K562 (cell line): Measurements from ENCODE around the gene TRPC4AP. TPM values are rescaled to one million over a fixed set of nuclear protein-coding genes. Genes with fewer than 3 reads are reported as not detected.

Experiments used
- ATAC-seq: fragments of 200-7000 bp; cut with Tn5 transposase; 3 replicates; pipeline ENCODE4 v1.9.1; 2020; ENCODE audit warnings: moderate library complexity
- BruUV-seq: library from RNA; stranded (reverse); fragments of 400-500 nt; replicated peaks from 2 replicates; lab custom pipeline; 2021; lab: Mats Ljungman, UMichigan
- CTCF ChIA-PET: fragments of 300-600 bp; formaldehyde crosslinking; extraction: SDS; loops from one replicate; lab custom pipeline; 2021; ENCODE audit warnings: low intra/inter-chr PET ratio; lab: Yijun Ruan, JAX
- POLR2A ChIA-PET: fragments of 300-600, 350-650 bp; sonication (Branson Sonifier 250); formaldehyde crosslinking; extraction: SDS; loops from one replicate; lab custom pipeline; 2021; ENCODE audit warnings: antibody characterized with exemption, inconsistent platforms; lab: Yijun Ruan, JAX
- DNase-seq, 4 experiments: peaks; one replicate each; pipeline versions ENCODE4 v3.0.0 to v3.0.0-alpha.2; 2011 to 2018; ENCODE audit warnings: low spot score in 3 of 4, mixed read lengths in 3 of 4; ENCODE audit errors: extremely low read depth in 1 of 4
- FAIRE-seq: peaks from 2 replicates; lab custom pipeline; 2011; peaks lifted over from hg19 to GRCh38; lab: Jason Lieb, UNC
- H2AFZ ChIP-seq: 2 replicates; pipeline ENCODE4 v1.6.0; 2011; ENCODE audit warnings: low read depth, low read length, control low read depth, inconsistent platforms
- H3K27ac ChIP-seq: fragments of 200-600 bp; 3 replicates; pipeline ENCODE4 v1.8.0; 2011; ENCODE audit warnings: low read depth, mild to moderate bottlenecking, control low read depth, inconsistent platforms, low read length, moderate library complexity, mixed read lengths; ENCODE audit errors: extremely low read depth
- H3K27me3 ChIP-seq, 2 experiments: fragments of 300-600 bp in 1 of 2; 2 replicates in 1 of 2; 3 replicates in 1 of 2; pipeline versions ENCODE4 v1.6.0 to v1.8.0; 2011; ENCODE audit warnings: inconsistent platforms in 2 of 2, low read length in 2 of 2, mild to moderate bottlenecking in 1 of 2, mixed read lengths in 1 of 2, moderate library complexity in 1 of 2; ENCODE audit not compliant: control insufficient read depth in 2 of 2, insufficient read depth in 2 of 2
- H3K36me3 ChIP-seq: fragments of 300-600 bp; 3 replicates; pipeline ENCODE4 v1.8.0; 2011; ENCODE audit warnings: mild to moderate bottlenecking, low read length, inconsistent platforms; ENCODE audit not compliant: control insufficient read depth, insufficient read depth
- H3K4me1 ChIP-seq, 2 experiments: fragments of 200-600 bp in 1 of 2; replicated peaks in 1 of 2; 2 replicates in 1 of 2; 3 replicates in 1 of 2; pipeline versions ENCODE4 v1.5.1 to v1.8.0; 2011; ENCODE audit warnings: inconsistent platforms in 2 of 2, low read length in 2 of 2, mild to moderate bottlenecking in 1 of 2, mixed read lengths in 1 of 2, moderate library complexity in 1 of 2; ENCODE audit not compliant: control insufficient read depth in 2 of 2, insufficient read depth in 2 of 2
- H3K4me2 ChIP-seq: 2 replicates; pipeline ENCODE4 v1.6.1; 2011; ENCODE audit warnings: low read length, control low read depth, inconsistent platforms, mixed read lengths; ENCODE audit not compliant: insufficient read depth
- H3K4me3 ChIP-seq: fragments of 200-600 bp; sonication (generic), shearing (Covaris generic); 2 replicates; pipeline ENCODE4 v1.5.1; 2016; ENCODE audit warnings: control low read depth, inconsistent platforms
- H3K79me2 ChIP-seq: fragments of 200-600 bp; 3 replicates; pipeline ENCODE4 v1.8.0; 2011; ENCODE audit warnings: low read length, inconsistent platforms; ENCODE audit not compliant: control insufficient read depth, insufficient read depth
- H3K9ac ChIP-seq, 2 experiments: 2 replicates each; pipeline versions ENCODE4 v1.6.0 to v1.6.1; 2011; ENCODE audit warnings: low read depth in 2 of 2, low read length in 2 of 2, control low read depth in 1 of 2, inconsistent platforms in 1 of 2, mild to moderate bottlenecking in 1 of 2, mixed read lengths in 1 of 2; ENCODE audit not compliant: insufficient read depth in 1 of 2
- H3K9me1 ChIP-seq: one replicate; pipeline ENCODE4 v1.6.0; 2011; ENCODE audit warnings: inconsistent platforms, mild to moderate bottlenecking, low read length, moderate library complexity; ENCODE audit not compliant: control insufficient read depth, insufficient read depth
- H3K9me3 ChIP-seq: replicated peaks from 2 replicates; pipeline ENCODE4 v1.5.1; 2011; ENCODE audit warnings: low read depth, low read length, inconsistent platforms; ENCODE audit not compliant: control insufficient read depth, insufficient read depth
- H4K20me1 ChIP-seq: replicated peaks from 2 replicates; pipeline ENCODE4 v1.6.1; 2011; ENCODE audit warnings: low read length, inconsistent platforms, mixed read lengths; ENCODE audit not compliant: control insufficient read depth, insufficient read depth
- CBFA2T2 ChIP-seq: fragments of 450-650 bp; conservative IDR thresholded peaks from 2 replicates; pipeline ENCODE4 v1.6.1; 2017; ENCODE audit warnings: mild to moderate bottlenecking
- CC2D1A ChIP-seq: fragments of 450-650 bp; IDR thresholded peaks from 2 replicates; pipeline ENCODE4 v1.6.1; 2017; ENCODE audit warnings: mild to moderate bottlenecking
- HDAC3 ChIP-seq: fragments of 450-650 bp; IDR thresholded peaks from 2 replicates; pipeline ENCODE4 v1.6.1; 2018; ENCODE audit warnings: borderline replicate concordance, mild to moderate bottlenecking, moderate library complexity; ENCODE audit not compliant: partially characterized antibody
- HDAC6 ChIP-seq: IDR thresholded peaks from 2 replicates; pipeline ENCODE4 v1.6.1; 2012; ENCODE audit warnings: low read depth, mild to moderate bottlenecking, control low read depth, inconsistent platforms, low read length, moderate library complexity
- HDGF ChIP-seq: fragments of 450-650 bp; IDR thresholded peaks from 2 replicates; pipeline ENCODE4 v1.6.1; 2016
- HIVEP1 ChIP-seq: fragments of 250-450 bp; sonication (Bioruptor Pico); IDR thresholded peaks from 2 replicates; pipeline ENCODE4 v1.4.0; 2020; ENCODE audit warnings: mild to moderate bottlenecking
- HMG20B ChIP-seq: fragments of 250-450 bp; sonication (Bioruptor Pico); IDR thresholded peaks from 2 replicates; pipeline ENCODE4 v1.5.0; 2021; ENCODE audit warnings: mild to moderate bottlenecking
- JUN ChIP-seq, 2 experiments: sonication (generic) in 1 of 2; formaldehyde crosslinking in 1 of 2; IDR thresholded peaks; 2 replicates each; pipeline versions ENCODE4 v1.6.1 to v1.8.0; 2012 to 2022; ENCODE audit warnings: borderline replicate concordance in 2 of 2, mild to moderate bottlenecking in 2 of 2, improper control_type of control experiment in 1 of 2, low read depth in 1 of 2, low read length in 1 of 2, missing genetic modification reagents in 1 of 2
- KDM1A ChIP-seq, 2 experiments: fragments of 450-650 bp; IDR thresholded peaks; 2 replicates each; pipeline ENCODE4 v1.6.1; 2016; ENCODE audit warnings: mild to moderate bottlenecking in 2 of 2
- PKNOX1 ChIP-seq: fragments of 450-650 bp; IDR thresholded peaks from 2 replicates; pipeline ENCODE4 v1.6.1; 2016
- POLR2B ChIP-seq: fragments of 450-650 bp; IDR thresholded peaks from 2 replicates; pipeline ENCODE4 v1.6.1; 2018; ENCODE audit warnings: low read depth; ENCODE audit not compliant: partially characterized antibody
- TAL1 ChIP-seq: fragments of 450-650 bp; IDR thresholded peaks from 2 replicates; pipeline ENCODE4 v1.6.1; 2016; ENCODE audit warnings: mild to moderate bottlenecking
- ZBTB1 ChIP-seq: sonication (generic); formaldehyde crosslinking; IDR thresholded peaks from 2 replicates; pipeline ENCODE4 v1.8.1; 2023; ENCODE audit warnings: missing genetic modification reagents, low read depth, mild to moderate bottlenecking, borderline replicate concordance
- ZNF785 ChIP-seq: fragments of 250-450 bp; sonication (Bioruptor Pico); IDR thresholded peaks from 2 replicates; pipeline ENCODE4 v1.4.0; 2020; ENCODE audit warnings: mild to moderate bottlenecking
- WGBS: fragments of 100-300 bp; shearing (Covaris generic); methylation state at CpG from one replicate; pipeline ENCODE4 v1.1.6; 2016; ENCODE audit warnings: low coverage, mixed read lengths; ENCODE audit not compliant: insufficient coverage; ENCODE audit errors: missing lambda C conversion rate; 5-methylcytosine and 5-hydroxymethylcytosine counted together
- in situ Hi-C: fragments of 300-500 bp; cut with MboI; formaldehyde crosslinking; loops from 4 replicates; pipeline ENCODE4 v1.15.0; 2018; ENCODE audit warnings: inconsistent platforms, mixed read lengths
- intact Hi-C: fragments of 100-400 bp; cut with micrococcal nuclease; formaldehyde crosslinking; loops from 2 replicates; pipeline ENCODE4 v1.14.2; 2022
- polyA plus RNA-seq, 8 experiments: library from polyadenylated mRNA; depleted of rRNA in 4 of 8; stranded (reverse) in 5 of 8; unstranded in 3 of 8; fragments of >200 nt; fragmentation: Nextera tagmentation in 2 of 8; fragmentation: Illumina TruSeq in 1 of 8; extraction: Ambion mirVana in 2 of 8; extraction: Trizol in 1 of 8; gene quantifications; 2 replicates each; pipeline versions ENCODE4 v1.2.1 to v1.2.3, GENCODE V29; 2011 to 2014; ENCODE audit warnings: inconsistent platforms in 1 of 8, missing spikeins in 1 of 8
- total RNA-seq, 7 experiments: library from RNA; depleted of rRNA in 6 of 7; stranded (reverse); fragments of >200 nt in 6 of 7; fragmentation: Illumina TruSeq in 2 of 7; extraction: Trizol in 2 of 7; gene quantifications; 2 replicates each; pipeline versions ENCODE4 v1.2.1 to v1.2.3, GENCODE V29; 2011 to 2021; ENCODE audit warnings: low replicate concordance in 1 of 7
- TF ChIP-seq, protein P1 (sequence below): sonication (generic); formaldehyde crosslinking; IDR thresholded peaks from 2 replicates; pipeline ENCODE4 v1.8.0; 2022; ENCODE audit warnings: mild to moderate bottlenecking, missing genetic modification reagents
- TF ChIP-seq, protein P2 (sequence below): sonication (generic); formaldehyde crosslinking; IDR thresholded peaks from 2 replicates; pipeline ENCODE4 v1.8.1; 2023; ENCODE audit warnings: mild to moderate bottlenecking, missing genetic modification reagents
- TF ChIP-seq, protein P3 (sequence below): fragments of 450-650 bp; formaldehyde crosslinking; conservative IDR thresholded peaks from 2 replicates; pipeline ENCODE4 v1.4.0; 2022; ENCODE audit warnings: mild to moderate bottlenecking, missing genetic modification characterization

The TRPC4AP gene
- total and polyA plus RNA-seq, 9 of the 15 experiments (the other 6 are each of a cell fraction or from before 2014, with no cell fraction given) = 2.3 to 70.3 (median 33.3) TPM

DNA sequence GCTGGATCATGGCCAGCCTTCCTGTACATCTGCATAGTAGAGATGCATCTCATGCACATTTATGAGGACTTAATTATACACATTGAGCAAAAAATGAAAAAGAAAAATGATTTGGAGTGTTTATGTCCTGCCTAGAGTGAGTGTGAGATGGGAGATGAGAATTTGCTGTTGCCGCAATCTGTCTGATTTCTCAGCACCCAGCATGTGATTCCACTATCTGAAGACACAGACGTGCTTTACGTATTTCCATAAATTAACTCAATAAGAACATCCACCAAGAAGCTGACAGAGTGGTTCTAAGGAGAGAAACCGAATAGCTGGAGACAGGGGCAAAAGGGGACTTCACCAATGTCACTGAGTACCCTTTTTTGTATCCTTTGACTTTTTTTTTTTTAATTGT lies 39.3 kb upstream of the TRPC4AP start:
- Histone ChIP-seq H4K20me1 (no peaks in the 10 kb centered on the region), H3K4me3 (no peak overlapping the region), H2AFZ (no peak overlapping the region), H3K27ac (no peak overlapping the region), H3K4me2 (no peak overlapping the region; the same call in 1 of the 2 replicates), H3K9me1 (no peaks in the 10 kb centered on the region), H3K9me3 (no peaks in the 10 kb centered on the region), H3K36me3 (peaks cover 31% of the 10 kb centered on the region), H3K27me3 (no peaks in the 10 kb centered on the region), H3K79me2 (no peaks in the 10 kb centered on the region), H3K4me1 (peaks cover 0 to 7% of the 10 kb centered on the region in 2 experiments; a peak in 2 of 5 replicates), H3K9ac (no peak overlapping the region)
- intact Hi-C loops (no loop called here), in situ Hi-C loops (loop anchor here (25.0 kb wide), 1 partner anchor 305 kb away; the partner anchor contains the start of gene GDF5)
- CTCF ChIA-PET = no interaction called here
- 20% methylated on average over 4 of the region's 4 CpGs for WGBS
- no peak for FAIRE-seq
- POLR2A ChIA-PET = no interaction called here
- no peak for DNase-seq
- no peak; the same call in 2 of the 3 replicates for ATAC-seq
- no TSS peak for BruUV-seq
- TF ChIP-seq HDAC6 (no peak), HMG20B (CRISPR knock-in tag) (no peak), HDAC3 (no peak), KDM1A (IDR thresholded peaks at IDR 0.05) (peak; percentile 37 to 61; a peak in 2 of 4 replicates), HIVEP1 (CRISPR knock-in tag) (no peak), CBFA2T2 (0 out of 2 replicates have a peak, but pooled peaks have one; percentile 18), HDGF (no peak), ZNF785 (CRISPR knock-in tag) (no peak), PKNOX1 (peak; percentile 33), ZBTB1 (CRISPR knock-in tag) (no peak), POLR2B (no peak), CC2D1A (no peak), JUN (IDR thresholded peaks at IDR 0.05; ENCODE audit: borderline replicate concordance, low read depth, low read length) (no peak), JUN (CRISPR knock-in tag; IDR thresholded peaks at IDR 0.05; ENCODE audit: borderline replicate concordance) (no peak), TAL1 (0 out of 2 replicates have a peak, but pooled peaks have one; percentile 19)
- TF ChIP-seq, protein P1, sequence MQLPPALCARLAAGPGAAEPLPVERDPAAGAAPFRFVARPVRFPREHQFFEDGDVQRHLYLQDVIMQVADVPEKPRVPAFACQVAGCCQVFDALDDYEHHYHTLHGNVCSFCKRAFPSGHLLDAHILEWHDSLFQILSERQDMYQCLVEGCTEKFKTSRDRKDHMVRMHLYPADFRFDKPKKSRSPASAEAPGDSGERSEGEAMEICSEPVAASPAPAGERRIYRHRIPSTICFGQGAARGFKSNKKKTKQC (CRISPR knock-in tag) = no peak
- TF ChIP-seq, protein P2, sequence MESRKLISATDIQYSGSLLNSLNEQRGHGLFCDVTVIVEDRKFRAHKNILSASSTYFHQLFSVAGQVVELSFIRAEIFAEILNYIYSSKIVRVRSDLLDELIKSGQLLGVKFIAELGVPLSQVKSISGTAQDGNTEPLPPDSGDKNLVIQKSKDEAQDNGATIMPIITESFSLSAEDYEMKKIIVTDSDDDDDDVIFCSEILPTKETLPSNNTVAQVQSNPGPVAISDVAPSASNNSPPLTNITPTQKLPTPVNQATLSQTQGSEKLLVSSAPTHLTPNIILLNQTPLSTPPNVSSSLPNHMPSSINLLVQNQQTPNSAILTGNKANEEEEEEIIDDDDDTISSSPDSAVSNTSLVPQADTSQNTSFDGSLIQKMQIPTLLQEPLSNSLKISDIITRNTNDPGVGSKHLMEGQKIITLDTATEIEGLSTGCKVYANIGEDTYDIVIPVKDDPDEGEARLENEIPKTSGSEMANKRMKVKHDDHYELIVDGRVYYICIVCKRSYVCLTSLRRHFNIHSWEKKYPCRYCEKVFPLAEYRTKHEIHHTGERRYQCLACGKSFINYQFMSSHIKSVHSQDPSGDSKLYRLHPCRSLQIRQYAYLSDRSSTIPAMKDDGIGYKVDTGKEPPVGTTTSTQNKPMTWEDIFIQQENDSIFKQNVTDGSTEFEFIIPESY (CRISPR knock-in tag) = no peak
- TF ChIP-seq, protein P3, sequence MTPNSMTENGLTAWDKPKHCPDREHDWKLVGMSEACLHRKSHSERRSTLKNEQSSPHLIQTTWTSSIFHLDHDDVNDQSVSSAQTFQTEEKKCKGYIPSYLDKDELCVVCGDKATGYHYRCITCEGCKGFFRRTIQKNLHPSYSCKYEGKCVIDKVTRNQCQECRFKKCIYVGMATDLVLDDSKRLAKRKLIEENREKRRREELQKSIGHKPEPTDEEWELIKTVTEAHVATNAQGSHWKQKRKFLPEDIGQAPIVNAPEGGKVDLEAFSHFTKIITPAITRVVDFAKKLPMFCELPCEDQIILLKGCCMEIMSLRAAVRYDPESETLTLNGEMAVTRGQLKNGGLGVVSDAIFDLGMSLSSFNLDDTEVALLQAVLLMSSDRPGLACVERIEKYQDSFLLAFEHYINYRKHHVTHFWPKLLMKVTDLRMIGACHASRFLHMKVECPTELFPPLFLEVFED (CRISPR knock-in tag) = no peak
